ENCODE data around the gene EN2.

GRCh38 chr7:155429651-155430050 is 28.3 kb upstream of the EN2 start:
- TF ChIP-seq CTCF (conservative IDR thresholded peaks at IDR 0.05; ENCODE audit: low read depth, low read length) (no peak), EZH2 (IDR thresholded peaks at IDR 0.05; ENCODE audit: borderline replicate concordance, low read depth, low read length, poor library complexity, severe bottlenecking) (no peak)
